ENCODE measurements around the gene KCNJ14. TPM values are rescaled to one million over a fixed set of nuclear protein-coding genes. Genes with fewer than 3 reads are reported as not detected.
A peak's percentile ranks its signal among the peaks of the same experiment; 100 is the strongest.
"Not testable (repeated sequence)": the region's sequence is repeated elsewhere in the genome, so short reads cannot be mapped to it uniquely, and the experiment has no call there.

Gene KCNJ14
- total RNA-seq, 1 experiment from 2014 or later = 0.36 TPM

DNA sequence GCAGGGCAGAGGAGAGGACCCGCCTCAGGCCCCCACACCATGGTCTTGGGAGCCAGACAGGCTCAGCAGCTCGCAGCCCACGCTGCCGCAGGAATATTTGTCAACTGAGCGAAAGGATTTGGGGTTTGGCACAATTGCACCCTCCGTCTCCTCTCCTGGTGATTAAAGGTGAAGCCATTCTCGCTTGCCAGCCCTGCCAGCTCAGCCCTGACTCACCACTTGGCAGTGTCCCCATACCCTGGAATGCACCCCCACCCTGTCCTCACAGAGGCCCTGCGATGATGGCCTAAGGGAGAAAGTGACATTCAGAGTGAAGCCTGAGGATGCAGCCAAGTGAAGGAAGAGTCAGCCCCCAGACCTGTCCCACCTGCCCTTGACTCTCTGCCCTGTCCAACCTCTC lies 32.6 kb downstream of the KCNJ14 start:
- DNase-seq (ENCODE audit: low spot score) = peak; percentile 89

DNA sequence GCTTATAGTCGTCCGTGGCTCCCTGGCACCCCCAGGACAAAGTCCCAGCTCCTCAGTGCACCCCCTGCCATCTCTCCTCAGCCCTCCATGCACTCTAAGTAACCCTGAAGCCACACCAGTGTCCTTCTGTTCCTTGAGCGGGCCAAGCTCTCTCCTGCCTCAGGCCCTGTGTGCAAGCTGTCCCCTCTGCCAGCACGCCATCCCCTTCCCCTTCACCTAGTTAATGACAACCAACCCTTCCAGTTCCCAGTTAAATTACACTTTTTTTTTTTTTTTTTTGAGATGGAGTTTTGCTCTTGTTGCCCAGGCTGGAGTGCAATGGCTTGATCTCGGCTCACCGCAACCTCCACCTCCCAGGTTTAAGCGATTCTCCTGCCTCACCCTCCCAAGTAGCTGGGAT lies 33.1 kb downstream of the KCNJ14 start:
- DNase-seq (ENCODE audit: low spot score) = not testable (repeated sequence)

DNA sequence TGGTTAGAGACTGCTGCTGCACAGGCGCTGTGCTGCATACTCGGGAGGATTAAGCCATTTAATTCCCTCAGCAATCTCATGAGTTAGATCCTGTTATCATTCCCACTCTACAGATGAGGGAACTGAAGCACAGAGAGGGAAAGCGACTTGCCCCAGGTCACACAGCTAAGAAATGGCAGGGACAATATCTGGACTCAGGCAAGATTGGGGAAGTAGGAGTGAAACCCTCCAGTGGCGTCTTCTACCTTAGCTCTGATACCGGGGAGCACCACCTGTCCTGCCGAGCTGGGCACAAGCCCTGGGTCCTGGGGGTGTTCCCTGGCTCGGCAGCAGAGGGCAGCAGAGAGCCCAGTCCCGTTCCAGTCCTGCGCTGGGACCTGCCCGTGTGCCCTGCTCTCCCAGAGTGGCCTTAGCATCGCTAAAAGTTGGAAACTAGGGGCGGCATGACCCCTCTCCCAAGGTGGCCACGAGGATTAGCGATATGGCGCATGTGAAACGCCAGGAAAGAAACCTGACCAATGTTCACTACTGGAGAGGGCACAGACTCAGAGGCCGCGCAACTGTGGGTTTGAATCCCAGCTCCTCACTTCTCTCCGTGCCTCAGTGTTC lies 34.3 kb downstream of the KCNJ14 start:
- DNase-seq (ENCODE audit: low spot score) = peak; percentile 40

DNA sequence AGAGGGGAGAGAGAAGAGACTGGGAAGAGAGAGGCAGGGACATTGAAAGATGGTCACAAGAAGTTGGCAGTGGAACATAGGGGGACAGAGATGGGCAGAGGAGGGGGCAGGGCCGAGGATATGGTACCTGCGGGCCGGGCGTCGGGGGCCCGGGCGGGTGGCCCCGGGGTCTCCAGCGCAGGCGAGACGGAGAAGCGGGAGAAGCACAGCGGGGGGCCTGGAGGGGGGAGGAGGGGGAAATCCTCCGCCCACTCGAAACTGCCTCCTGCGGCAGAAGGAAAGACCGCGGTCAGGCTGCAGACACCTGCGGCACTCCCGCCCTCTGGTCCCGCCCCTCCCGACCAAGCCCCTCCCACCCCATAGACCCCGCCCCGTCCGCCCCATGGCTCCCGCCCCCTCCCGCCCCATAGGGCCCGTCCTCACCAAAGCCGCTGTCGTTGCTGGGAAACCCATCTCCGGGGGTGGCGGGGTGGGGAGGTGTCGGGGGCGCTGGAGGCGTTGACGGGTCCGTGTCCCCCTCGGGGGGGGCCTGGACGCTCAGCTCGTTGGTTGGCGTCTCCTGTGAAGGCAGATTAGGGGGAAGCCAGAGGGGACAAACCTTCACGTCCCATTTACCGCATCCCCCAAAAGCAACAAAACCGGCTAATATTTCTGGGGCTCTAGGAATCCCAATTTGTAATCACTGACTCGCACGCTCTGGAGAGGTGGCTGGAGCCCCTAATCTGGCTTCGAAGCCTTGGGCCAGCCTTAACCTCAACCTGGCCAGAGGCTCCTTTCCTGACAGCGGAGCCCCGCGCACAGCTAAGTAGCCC lies 35.8 kb downstream of the KCNJ14 start:
- DNase-seq (ENCODE audit: low spot score) = no peak

DNA sequence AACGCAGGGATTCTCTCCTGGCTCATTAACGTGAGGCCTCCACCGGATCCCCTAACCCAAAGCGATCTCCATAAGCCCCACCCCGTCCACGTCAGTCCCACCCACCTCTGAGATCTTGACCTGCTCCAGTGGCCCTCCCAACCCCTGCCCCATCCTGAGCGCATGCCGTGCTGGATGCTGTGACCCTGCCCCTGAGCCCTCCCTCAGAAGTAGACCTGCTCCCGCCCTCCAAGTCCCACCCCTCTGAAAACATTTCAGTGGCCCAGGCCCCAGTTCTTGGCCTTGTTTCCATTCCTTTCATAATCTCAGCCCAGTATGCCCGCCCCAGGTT lies 36.4 kb downstream of the KCNJ14 start:
- no peak for DNase-seq (ENCODE audit: low spot score)

DNA sequence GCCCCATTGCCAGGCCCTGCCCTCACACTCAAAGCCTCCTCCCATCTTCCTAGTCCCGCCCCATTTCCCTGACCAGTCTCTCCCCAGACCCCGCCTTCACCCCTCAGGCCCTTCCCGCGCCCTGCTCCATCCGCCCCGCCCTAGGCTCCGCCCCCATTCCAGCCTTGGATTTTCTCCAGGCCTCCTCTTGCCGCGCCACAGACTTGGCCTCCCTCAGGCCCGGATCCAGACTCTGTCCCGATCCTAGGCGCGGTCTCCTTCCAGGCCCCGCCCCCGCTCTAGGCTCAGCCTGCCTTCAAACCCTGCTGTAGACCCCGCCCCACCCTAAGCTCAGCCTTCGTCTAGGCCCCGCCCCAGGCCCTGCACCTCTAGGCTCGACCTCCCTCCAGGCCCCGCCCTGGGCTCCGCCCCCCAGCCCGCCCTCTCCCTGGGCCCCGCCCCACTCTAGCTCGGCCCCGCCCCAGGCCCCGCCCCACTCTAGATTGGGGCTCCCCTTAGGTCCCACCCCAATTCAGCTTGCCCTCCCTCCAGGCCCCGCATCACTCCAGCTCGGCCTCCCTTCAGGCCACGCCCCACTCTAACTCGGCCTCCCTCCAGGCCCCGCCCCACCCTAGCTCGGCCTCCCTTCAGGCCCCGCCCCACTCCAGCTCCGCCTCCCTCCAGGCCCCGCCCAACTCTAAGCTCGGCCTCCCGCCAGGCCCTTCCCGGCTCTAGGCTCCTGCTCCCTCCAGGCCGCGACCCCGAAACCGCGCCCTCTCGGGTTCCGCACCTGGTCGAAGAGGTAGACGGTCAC lies 37.7 kb downstream of the KCNJ14 start:
- DNase-seq (ENCODE audit: low spot score) = peak; percentile 91

DNA sequence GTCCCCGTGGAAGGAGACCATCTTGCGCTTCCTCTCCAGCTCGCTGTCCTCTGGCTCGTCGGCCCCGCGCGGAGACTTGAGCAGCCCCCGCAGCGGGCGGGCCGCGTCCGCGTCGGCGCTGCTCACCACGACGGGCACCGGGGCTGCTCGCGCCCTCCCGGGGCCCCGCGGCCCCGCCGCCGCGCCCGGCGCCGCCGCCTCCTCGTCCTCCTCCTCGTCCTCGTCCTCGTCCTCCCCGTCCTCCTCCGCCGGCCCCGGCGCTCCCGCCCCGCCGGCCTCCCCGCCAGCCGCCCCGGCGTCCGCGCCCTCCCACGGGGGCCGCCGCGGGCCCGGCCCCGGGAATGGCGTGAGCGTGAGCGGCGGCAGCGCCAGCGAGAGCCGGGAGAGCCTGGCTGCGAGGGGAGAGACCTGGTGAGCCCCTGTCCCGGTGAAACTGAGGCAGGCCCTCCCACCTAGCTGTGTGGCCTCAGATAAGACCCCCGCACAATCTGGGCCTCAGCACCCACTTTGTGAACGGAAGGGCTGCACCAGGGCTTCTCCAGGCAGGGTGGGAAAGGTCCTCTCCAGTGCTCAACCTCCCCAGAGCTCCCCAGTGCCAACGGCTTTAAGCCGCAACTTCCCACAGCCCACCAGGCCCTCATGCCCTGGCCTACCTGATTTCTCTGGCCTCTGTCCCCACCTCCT lies 38.5 kb downstream of the KCNJ14 start:
- no peak for DNase-seq (ENCODE audit: low spot score)

DNA sequence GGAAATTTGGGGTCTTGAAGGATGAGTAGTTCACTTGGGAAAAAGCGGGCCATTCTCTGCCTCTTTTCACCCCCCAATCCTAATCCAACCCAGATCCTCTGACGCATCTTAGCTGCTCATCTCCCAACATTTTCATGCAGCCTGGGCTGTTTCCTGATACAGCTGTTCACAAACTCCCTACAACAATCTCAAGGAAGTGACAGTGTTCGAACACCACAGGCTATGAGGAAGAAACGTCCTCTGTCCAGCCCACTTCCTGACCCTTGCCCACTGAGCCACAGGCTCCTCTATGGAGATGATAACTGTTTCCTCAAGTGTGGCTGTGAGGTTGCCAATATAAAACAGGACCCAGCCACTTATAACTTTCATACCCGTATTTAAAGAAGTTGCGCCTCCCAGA lies 40.0 kb downstream of the KCNJ14 start:
- no peak for DNase-seq (ENCODE audit: low spot score)

DNA sequence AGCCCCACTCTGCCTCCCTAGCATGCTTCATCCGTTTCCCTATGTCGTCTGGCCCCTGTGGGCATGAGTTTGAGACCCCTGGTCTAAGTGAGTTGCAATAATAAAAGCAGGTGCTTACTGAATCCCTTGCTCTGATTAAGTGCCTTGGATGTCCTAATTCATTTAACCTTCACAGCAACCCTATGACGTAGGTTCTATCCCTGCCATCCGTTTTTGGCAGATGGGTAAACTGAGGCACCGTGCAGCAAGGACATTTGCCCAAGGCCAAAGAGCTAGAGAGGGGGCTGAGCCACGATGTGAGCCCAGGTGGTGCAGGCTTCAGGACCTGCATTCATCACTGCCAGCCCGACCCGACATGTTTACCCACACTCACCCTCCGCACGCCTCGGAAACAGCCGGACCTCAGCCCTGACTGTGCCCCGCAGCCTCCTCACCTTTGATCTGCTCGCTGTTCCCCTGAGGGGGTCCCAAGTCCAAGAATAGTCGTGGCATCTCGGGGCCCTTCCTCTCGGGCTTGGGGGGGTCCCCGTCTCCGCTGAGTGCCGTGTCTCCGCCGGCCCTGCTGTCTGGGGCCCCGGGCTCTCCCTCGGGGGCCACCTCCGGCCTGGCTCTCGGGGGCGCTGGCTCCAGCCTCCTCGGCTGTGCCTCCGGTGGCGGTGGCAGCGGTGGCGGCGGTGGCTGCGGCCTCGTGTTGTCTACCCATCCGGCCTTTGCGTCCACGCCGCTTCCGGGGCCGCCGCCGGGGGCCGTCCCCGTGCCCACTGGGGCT lies 41.8 kb downstream of the KCNJ14 start:
- no peak for DNase-seq (ENCODE audit: low spot score)

DNA sequence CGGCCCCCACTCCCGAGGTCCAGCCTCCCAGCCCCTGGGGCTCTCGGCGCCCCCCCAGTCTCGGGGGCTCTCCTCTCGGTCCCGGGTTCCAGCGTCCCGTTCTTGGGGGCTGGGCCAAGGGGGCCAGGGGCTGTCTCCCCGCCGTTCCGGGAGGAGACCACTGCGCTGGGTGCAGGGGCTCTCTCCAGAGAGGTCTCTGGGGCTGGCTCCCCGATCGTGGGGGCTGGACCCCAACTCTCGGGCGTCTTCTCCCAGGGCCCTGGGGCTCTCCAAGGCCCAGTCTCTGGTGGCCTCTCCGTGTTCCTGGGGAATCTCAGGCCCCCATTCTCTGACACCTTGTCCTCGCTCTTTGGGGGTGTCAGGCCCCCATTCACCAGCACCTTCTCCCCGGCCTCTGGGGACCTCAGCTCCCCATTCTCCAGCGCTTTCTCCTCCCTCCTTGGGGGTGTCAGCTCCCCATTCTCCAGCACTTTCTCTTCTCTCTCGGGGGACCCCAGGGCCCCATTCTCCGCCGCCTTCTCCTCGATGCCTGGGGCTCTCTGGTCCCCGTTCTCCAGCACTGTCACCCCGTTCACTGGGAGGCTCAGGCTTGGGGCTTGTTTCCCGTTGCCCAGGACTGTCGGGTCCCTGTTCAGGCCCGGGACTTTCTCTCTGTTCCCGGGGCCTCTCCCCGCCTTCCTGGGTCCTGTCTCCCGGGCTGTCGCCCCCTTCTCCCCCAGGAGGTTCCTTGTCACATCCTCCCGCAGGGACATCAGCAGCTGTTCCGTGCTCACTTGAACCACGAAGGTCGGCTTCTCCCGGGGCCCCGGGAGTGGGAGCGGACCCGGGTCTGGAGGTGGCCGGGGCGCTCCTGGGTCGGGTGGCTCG lies 42.6 kb downstream of the KCNJ14 start:
- no peak for DNase-seq (ENCODE audit: low spot score)

DNA sequence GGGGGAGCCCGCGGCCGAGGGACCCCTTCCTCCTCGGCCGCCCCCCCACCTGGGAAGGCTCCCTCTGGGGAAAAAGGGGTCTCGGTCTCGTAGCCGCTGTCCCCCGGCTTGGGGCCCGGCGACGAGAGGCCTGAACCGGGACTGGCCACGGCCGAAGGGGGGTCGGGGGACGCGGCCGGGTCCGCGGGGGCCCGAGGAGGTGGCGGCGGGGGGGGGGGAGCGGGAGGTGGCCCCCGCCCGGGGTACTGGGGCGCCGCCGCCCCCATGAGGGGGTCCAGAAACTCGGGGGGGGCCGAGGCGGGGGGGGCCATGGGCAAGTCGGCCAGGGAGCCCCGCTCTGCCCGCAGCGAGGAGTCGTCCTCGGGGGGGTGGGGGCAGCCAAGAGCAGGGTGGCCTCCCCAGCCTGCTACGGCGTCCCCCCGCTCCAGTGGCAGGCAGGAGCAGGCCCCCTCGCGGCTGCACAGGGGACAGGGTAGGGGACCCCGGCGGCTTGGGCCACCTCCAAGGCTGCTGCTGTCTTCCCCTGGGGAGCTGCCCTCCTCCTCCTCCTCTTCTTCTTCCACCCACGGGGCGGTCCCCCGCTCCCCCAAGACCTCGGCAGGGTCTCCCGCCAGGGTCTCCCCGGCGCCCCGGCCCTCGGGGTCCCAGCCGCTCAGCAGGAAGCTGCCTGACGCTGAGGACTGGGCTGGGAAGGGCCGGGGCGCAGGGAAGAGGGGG lies 43.4 kb downstream of the KCNJ14 start:
- no peak for DNase-seq (ENCODE audit: low spot score)

DNA sequence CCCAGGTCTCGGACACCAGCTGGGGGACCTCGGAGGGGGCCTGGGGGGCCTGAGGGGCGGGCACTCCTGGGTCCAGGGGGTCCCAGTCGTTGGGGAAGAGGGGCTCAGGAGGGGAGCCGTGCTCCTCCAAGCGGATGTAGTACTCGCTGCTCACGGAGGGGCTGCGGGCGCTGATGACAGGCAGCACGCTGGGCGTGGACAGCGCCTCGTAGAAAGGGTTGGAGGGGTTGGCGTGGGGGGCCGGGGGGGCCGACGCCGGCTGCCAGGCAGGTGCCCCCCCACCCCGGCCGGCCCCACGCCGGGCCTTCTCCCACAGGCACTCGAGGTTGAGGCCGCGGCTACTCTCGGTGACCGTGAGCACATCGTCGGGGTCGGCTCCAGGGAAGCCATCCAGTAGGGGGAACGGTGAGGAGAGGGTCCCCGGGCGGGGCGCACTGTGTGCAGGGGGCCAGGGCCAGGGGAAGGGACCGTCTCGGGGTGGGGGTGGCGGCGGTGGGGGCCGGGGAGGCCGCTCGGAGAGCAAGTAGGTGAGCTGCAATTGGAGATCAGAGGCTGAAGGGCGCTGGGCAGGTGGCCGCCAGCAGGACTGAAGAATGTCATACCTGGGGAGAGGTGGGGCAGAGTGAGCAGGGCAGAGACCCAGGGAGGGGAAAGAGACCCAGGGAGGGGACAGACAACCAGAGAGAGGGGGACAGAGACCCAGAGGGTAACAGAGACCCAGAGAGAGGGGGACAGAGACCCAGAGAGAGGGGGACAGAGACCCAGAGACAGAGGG lies 44.1 kb downstream of the KCNJ14 start:
- DNase-seq (ENCODE audit: low spot score) = no peak

DNA sequence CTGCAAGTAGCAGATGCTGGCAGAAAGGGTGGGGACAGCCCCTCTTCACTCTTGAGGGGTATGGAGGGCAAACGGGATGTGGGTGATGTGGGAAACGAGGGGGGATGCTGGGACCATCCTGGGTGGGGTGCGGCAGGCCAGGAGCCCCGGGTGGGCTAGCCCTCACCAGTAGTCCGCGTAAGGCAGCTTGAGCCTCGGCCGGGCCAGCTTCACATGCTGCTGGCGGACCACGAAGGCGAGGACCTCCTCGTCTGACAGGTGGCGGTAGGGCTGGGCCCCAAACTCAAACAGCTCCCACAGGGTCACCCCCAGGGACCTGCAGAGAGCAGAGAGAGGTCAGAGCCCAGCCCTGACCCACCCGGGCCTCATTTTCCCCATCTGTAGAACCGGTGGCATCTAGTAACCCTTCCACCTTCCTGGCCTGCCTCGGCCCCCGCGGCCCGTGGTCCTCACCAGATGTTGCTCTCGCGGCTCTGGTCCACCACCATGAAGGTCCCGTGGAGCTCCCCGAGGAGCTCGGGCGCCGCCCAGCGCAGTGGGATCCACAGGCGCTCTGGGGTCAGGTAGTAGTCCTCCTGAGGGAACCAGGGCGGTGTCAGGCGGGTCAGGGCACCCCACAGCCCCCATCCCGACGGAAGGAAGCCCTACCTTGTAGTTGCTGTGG lies 45.6 kb downstream of the KCNJ14 start:
- no peak for DNase-seq (ENCODE audit: low spot score)

DNA sequence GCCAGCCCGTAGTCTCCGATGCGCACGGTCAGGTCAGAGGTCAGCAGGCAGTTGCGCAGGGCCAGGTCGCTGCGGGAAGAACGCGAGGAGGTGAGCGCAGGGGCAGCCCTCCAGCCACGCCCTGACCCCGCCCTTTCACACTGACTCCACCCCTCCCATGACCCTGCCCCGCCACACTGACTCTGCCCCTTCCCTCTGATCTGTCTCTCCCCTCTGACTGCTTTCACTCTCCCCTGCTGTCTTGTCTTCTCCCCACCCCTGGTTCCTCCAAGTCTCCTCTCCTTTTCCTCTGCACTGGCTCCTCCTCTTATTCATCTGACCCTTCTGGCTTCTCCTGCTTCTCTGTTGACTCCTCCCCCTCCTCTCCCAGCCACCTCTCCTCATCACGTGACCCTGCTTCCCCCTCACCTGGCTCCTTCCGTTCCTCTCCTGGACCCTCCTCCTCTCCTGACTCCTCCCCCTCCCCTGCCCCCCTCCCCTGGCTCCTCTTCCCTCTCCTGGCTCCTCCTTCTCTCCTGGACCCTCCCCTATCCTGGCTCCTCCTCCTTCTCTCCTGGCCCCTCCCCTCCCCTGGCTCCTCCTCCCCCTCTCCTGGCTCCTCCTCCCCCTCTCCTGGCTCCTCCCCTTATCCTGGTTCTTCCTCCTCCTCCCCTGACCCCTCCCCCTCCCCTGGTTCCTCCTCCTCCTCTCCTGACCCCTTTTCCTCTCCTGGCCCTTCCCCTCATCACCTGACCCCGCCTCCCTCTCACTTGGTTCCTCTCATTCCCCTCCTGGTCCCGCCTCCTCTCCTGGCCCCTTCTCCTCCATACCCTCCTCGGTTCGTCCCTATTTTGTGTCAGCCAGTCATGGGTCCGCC lies 46.3 kb downstream of the KCNJ14 start:
- DNase-seq (ENCODE audit: low spot score) = no peak

DNA sequence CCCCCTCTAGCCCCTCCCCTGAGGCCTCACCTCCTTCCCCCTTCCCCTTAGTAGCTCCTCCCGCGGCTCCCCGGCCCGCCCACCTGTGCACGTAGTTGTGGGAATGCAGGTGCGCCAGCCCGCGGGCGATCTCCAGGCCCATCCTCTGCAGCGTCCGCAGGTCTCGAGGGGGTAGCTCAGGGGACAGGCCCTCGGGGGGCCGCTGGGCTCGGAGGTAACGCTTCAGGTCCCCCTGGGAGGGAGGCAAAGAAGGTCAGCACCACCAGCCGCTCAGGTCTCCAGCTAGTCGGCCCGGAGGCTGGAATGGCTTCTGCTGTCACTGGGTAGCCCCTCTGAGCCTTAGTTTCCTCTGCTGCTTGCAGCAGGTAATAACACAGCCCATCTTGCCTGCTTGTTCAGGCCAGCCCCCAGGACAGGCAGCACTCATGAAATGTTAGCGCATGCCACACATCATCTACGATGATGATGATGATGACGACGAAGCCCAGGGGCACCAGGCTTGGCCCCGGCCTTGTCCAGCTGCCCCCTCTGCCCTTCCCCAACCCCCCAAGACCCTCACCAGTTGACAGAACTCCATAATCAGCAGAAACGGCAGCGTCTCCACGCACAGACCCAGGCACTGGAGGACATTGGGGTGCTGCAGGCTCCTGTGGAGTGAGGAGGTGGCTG lies 47.1 kb downstream of the KCNJ14 start:
- DNase-seq (ENCODE audit: low spot score) = no peak

DNA sequence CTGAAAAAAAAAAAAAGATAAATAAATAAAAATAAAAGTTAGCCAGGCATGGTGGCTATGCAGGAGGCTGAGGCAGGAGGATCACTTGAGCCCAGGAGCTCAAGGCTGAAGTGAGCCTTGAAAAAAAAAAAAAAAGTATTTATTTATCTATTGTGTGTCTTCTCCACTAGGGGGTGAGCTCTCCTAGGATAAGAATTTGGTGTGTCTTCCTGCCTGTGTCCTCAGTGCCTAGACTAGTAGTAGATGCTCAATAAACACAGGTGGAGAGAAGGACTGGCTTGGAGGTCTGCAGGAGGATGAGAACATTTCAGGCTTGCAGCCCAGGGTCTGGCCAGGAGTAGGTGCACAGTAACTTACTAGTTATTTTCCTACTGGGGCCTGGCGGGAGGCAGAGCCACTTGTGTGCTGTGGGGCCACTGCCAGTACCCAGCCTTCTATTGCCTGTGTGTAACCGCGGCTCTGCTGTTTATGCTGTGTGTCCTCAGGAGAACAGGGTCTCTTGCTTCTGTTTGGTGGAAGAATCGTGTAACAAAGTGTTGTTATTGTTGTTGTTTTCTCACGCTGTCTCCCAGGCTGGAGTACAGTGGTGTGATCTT lies 50.9 kb downstream of the KCNJ14 start:
- peak; percentile 21 for DNase-seq (ENCODE audit: low spot score)

Measured in A172 (cell line).